H1 (cell line): ENCODE data around the gene ATG2B. TPM values are rescaled to one million over a fixed set of nuclear protein-coding genes. Genes with fewer than 3 reads are reported as not detected.

Source experiments
- CTCF ChIA-PET: fragments of 300-600 bp; sonication (Branson Sonifier 250); formaldehyde crosslinking; loops from one replicate; lab custom pipeline; 2021; ENCODE audit not compliant: partially characterized antibody; lab: Charles Lee
- POLR2A ChIA-PET: fragments of 300-600 bp; sonication (Branson Sonifier 250); formaldehyde crosslinking; loops from one replicate; lab custom pipeline; 2021; ENCODE audit warnings: inconsistent platforms; ENCODE audit not compliant: partially characterized antibody; lab: Charles Lee
- DNase-seq, 2 experiments: peaks; one replicate each; pipeline versions ENCODE4 v3.0.0 to v3.0.0-alpha.2; 2010 to 2022; ENCODE audit warnings: low spot score in 2 of 2, low read depth in 1 of 2, mixed read lengths in 1 of 2
- FAIRE-seq: peaks from 2 replicates; lab custom pipeline; 2011; peaks lifted over from hg19 to GRCh38; lab: Jason Lieb, UNC
- H2AFZ ChIP-seq: 2 replicates; pipeline ENCODE4 v1.8.1; 2012; ENCODE audit warnings: low read length, inconsistent platforms
- H2AK5ac ChIP-seq: 2 replicates; pipeline ENCODE4 v1.6.1; 2013; ENCODE audit warnings: low read depth, low read length
- H2BK120ac ChIP-seq: replicated peaks from 2 replicates; pipeline ENCODE3; 2013; ENCODE audit warnings: low read depth, low read length, inconsistent platforms
- H2BK12ac ChIP-seq: 2 replicates; pipeline ENCODE4 v1.6.1; 2013; ENCODE audit warnings: low read depth, low read length
- H2BK15ac ChIP-seq: 2 replicates; pipeline ENCODE4 v1.6.1; 2013; ENCODE audit warnings: low read length
- H2BK20ac ChIP-seq: 2 replicates; pipeline ENCODE4 v1.6.1; 2013; ENCODE audit warnings: low read length
- H2BK5ac ChIP-seq: 2 replicates; pipeline ENCODE4 v1.6.1; 2013; ENCODE audit warnings: low read depth, low read length
- H3K14ac ChIP-seq: 2 replicates; pipeline ENCODE4 v1.6.1; 2013; ENCODE audit warnings: inconsistent platforms; ENCODE audit not compliant: insufficient read length
- H3K18ac ChIP-seq: 2 replicates; pipeline ENCODE4 v1.6.1; 2013; ENCODE audit warnings: low read length; ENCODE audit errors: extremely low read depth
- H3K23ac ChIP-seq: 2 replicates; pipeline ENCODE4 v1.6.1; 2013; ENCODE audit warnings: inconsistent platforms; ENCODE audit not compliant: insufficient read length
- H3K23me2 ChIP-seq: 2 replicates; pipeline ENCODE4 v1.6.1; 2013; ENCODE audit warnings: low read depth, low read length
- H3K27ac ChIP-seq: 2 replicates; pipeline ENCODE4 v1.6.1; 2011; ENCODE audit warnings: low read depth, low read length, inconsistent platforms
- H3K27me3 ChIP-seq, 4 experiments: replicated peaks in 1 of 4; 1 replicate in 1 of 4; 2 replicates in 3 of 4; pipeline versions ENCODE4 v1.6.1 to v1.8.1; 2011 to 2013; ENCODE audit warnings: low read length in 3 of 4, mild to moderate bottlenecking in 3 of 4, inconsistent platforms in 2 of 4, mixed read lengths in 2 of 4, moderate library complexity in 1 of 4; ENCODE audit not compliant: control insufficient read depth in 3 of 4, insufficient read depth in 3 of 4; ENCODE audit errors: extremely low read depth in 1 of 4
- H3K36me3 ChIP-seq, 4 experiments: 2 replicates each; pipeline versions ENCODE4 v1.6.1 to v1.8.1; 2011 to 2013; ENCODE audit warnings: mild to moderate bottlenecking in 4 of 4, low read length in 3 of 4, moderate library complexity in 2 of 4, control low read depth in 1 of 4, inconsistent platforms in 1 of 4; ENCODE audit not compliant: insufficient read depth in 4 of 4, control insufficient read depth in 2 of 4
- H3K4ac ChIP-seq: replicated peaks from 2 replicates; pipeline ENCODE3; 2013; ENCODE audit warnings: low read length, low read depth, mixed read lengths, inconsistent platforms; ENCODE audit not compliant: insufficient read length
- H3K4me1 ChIP-seq, 4 experiments: replicated peaks in 1 of 4; 1 replicate in 1 of 4; 2 replicates in 3 of 4; pipeline versions ENCODE4 v1.6.1 to v1.8.1; 2011 to 2013; ENCODE audit warnings: low read length in 3 of 4, inconsistent platforms in 2 of 4, mixed read lengths in 1 of 4; ENCODE audit not compliant: insufficient read depth in 4 of 4, control insufficient read depth in 3 of 4
- H3K4me2 ChIP-seq, 2 experiments: 2 replicates each; pipeline versions ENCODE4 v1.6.1 to v1.8.1; 2011 to 2013; ENCODE audit warnings: low read depth in 2 of 2, low read length in 2 of 2, control low read depth in 1 of 2, inconsistent platforms in 1 of 2, mild to moderate bottlenecking in 1 of 2; ENCODE audit not compliant: insufficient read depth in 1 of 2
- H3K4me3 ChIP-seq, 4 experiments: fragments of 200-600, 300-600 bp in 1 of 4; sonication (generic), shearing (Covaris generic), sonication (Bioruptor Twin) in 1 of 4; 2 replicates each; pipeline versions ENCODE4 v1.5.1 to v1.8.1; 2011 to 2016; ENCODE audit warnings: low read length in 4 of 4, low read depth in 3 of 4, control low read depth in 2 of 4, inconsistent platforms in 2 of 4, mild to moderate bottlenecking in 2 of 4, mixed read lengths in 1 of 4, moderate library complexity in 1 of 4; ENCODE audit not compliant: insufficient read depth in 2 of 4; ENCODE audit errors: extremely low read depth in 1 of 4
- H3K56ac ChIP-seq: replicated peaks from 2 replicates; pipeline ENCODE3; 2013; ENCODE audit warnings: low read depth, mild to moderate bottlenecking, mixed read lengths, low read length, inconsistent platforms; ENCODE audit not compliant: insufficient read length
- H3K79me1 ChIP-seq: 2 replicates; pipeline ENCODE4 v1.6.1; 2013; ENCODE audit warnings: low read depth, low read length, control low read depth
- H3K79me2 ChIP-seq, 2 experiments: 2 replicates each; pipeline versions ENCODE4 v1.6.1 to v1.8.1; 2012 to 2013; ENCODE audit warnings: low read length in 2 of 2, mild to moderate bottlenecking in 2 of 2, inconsistent platforms in 1 of 2; ENCODE audit not compliant: insufficient read depth in 2 of 2, control insufficient read depth in 1 of 2
- H3K9ac ChIP-seq, 4 experiments: replicated peaks in 1 of 4; 1 replicate in 1 of 4; 2 replicates in 3 of 4; pipeline versions ENCODE4 v1.6.1 to v1.8.1; 2011 to 2013; ENCODE audit warnings: low read depth in 3 of 4, low read length in 3 of 4, control low read depth in 2 of 4, mild to moderate bottlenecking in 2 of 4, moderate library complexity in 2 of 4, inconsistent platforms in 1 of 4; ENCODE audit errors: extremely low read depth in 1 of 4
- H3K9me3 ChIP-seq, 2 experiments: 2 replicates each; pipeline versions ENCODE4 v1.6.1 to v1.8.1; 2012 to 2013; ENCODE audit warnings: mild to moderate bottlenecking in 2 of 2, moderate library complexity in 2 of 2, control low read depth in 1 of 2, inconsistent platforms in 1 of 2, low read depth in 1 of 2, low read length in 1 of 2, mixed read lengths in 1 of 2; ENCODE audit not compliant: insufficient read depth in 2 of 2
- H4K20me1 ChIP-seq, 2 experiments: replicated peaks in 1 of 2; 2 replicates each; pipeline versions ENCODE3 to v1.8.1; 2011 to 2013; ENCODE audit warnings: inconsistent platforms in 2 of 2, low read length in 2 of 2, mild to moderate bottlenecking in 1 of 2; ENCODE audit not compliant: insufficient read depth in 2 of 2, control insufficient read depth in 1 of 2
- H4K5ac ChIP-seq: 2 replicates; pipeline ENCODE4 v1.6.1; 2013; ENCODE audit warnings: low read length, low read depth, mixed read lengths, inconsistent platforms; ENCODE audit not compliant: insufficient read length
- H4K8ac ChIP-seq: 2 replicates; pipeline ENCODE4 v1.8.0; 2013; ENCODE audit warnings: mild to moderate bottlenecking, moderate library complexity, low read length, inconsistent platforms; ENCODE audit not compliant: insufficient read depth; ENCODE audit errors: extremely low read depth
- H4K91ac ChIP-seq: replicated peaks from 2 replicates; pipeline ENCODE3; 2013; ENCODE audit warnings: low read length, mixed read lengths, inconsistent platforms; ENCODE audit not compliant: insufficient read length
- WGBS, 2 experiments: shearing (Covaris generic) in 1 of 2; methylation state at CpG; one replicate each; pipeline versions ENCODE4 v1.1.6 to v1.1.7; 2013 to 2015; ENCODE audit warnings: low lambda C conversion rate in 2 of 2, mixed read lengths in 2 of 2, inconsistent platforms in 1 of 2, low coverage in 1 of 2, missing lambda C conversion rate in 1 of 2; ENCODE audit not compliant: insufficient replicate concordance in 2 of 2, insufficient coverage in 1 of 2, insufficient read length in 1 of 2; ENCODE audit errors: extremely low coverage in 1 of 2, missing lambda C conversion rate in 1 of 2; 5-methylcytosine and 5-hydroxymethylcytosine counted together
- polyA plus RNA-seq, 7 experiments: library from polyadenylated mRNA; depleted of rRNA in 3 of 7; stranded (reverse) in 5 of 7; unstranded in 2 of 7; fragments of >200 nt in 5 of 7; fragments of 200-250 nt in 2 of 7; gene quantifications; 1 replicate in 5 of 7; 2 replicates in 1 of 7; 4 replicates in 1 of 7; pipeline versions ENCODE4 v1.2.1 to v1.2.3, GENCODE V29; 2011 to 2013; ENCODE audit warnings: missing spikeins in 2 of 7, mixed read lengths in 2 of 7
- total RNA-seq: library from RNA; stranded (reverse); fragmentation: NEBNext Ultra II Directional; extraction: Animal tissue kit (Norgen Biotek cat#: 25700); gene quantifications from 2 replicates; pipeline ENCODE4 v1.2.1, GENCODE V29; 2021
- TF ChIP-seq, protein P1 (sequence below): IDR thresholded peaks from 2 replicates; pipeline ENCODE4 v1.6.1; 2012; ENCODE audit warnings: inconsistent platforms

ATG2B gene
- total and polyA plus RNA-seq, 2 of the 8 experiments (the other 6 are each of a cell fraction or from before 2014, with no cell fraction given) = 4.6 to 14.4 TPM

DNA sequence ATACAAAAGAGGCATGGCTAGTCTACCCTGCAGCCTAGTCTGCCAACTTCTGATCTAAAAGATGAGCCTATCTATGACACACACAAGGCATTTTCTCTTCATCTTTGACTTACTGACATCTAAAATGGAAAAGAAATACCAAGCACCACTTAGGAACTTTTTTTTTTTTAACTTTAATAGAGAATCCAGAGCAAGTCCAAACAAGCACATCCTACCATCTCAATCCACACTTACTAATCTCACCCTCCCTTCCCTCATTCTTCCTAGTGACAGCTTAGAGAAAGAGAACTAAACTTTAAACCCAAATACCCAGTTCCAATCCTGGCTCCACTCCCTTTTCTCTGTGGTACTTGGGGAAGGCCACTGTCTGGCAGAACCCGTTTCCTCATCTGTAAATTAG, 75.3 kb downstream of the ATG2B start:
- Histone ChIP-seq H3K4me2 (no peak overlapping the region), H3K23me2 (no peaks in the 10 kb centered on the region; the same call in 1 of the 2 replicates), H3K27ac (no peak overlapping the region), H2BK20ac (no peak overlapping the region), H4K8ac (no peak overlapping the region), H4K5ac (no peak overlapping the region), H2AK5ac (no peak overlapping the region), H3K4ac (no peak overlapping the region), H3K9me3 (no peaks in the 10 kb centered on the region), H2BK5ac (no peak overlapping the region), H3K23ac (no peak overlapping the region), H4K20me1 (no peaks in the 10 kb centered on the region), H3K27me3 (no peaks in the 10 kb centered on the region), H3K79me1 (no peaks in the 10 kb centered on the region), H2BK12ac (no peak overlapping the region), H2BK15ac (no peak overlapping the region), H3K36me3 (peaks cover 2 to 26% (median 10%) of the 10 kb centered on the region in 4 experiments; a peak in 6 of 8 replicates), H4K91ac (no peak overlapping the region), H3K56ac (no peak overlapping the region), H2BK120ac (no peak overlapping the region), H3K9ac (no peak overlapping the region), H3K14ac (no peak overlapping the region), H2AFZ (no peak overlapping the region), H3K18ac (no peak overlapping the region), H3K4me1 (no peaks in the 10 kb centered on the region), H3K79me2 (no peaks in the 10 kb centered on the region), H3K4me3 (no peak overlapping the region)
- ChIA-PET POLR2A (no interaction called here), CTCF (interaction anchor here (0.6 to 1.2 kb wide), 4 partner anchors 12 to 215 kb away, joined by 3 to 4 read pairs (median 4); no protein-coding TSS in a partner anchor)
- TF ChIP-seq, protein P1, sequence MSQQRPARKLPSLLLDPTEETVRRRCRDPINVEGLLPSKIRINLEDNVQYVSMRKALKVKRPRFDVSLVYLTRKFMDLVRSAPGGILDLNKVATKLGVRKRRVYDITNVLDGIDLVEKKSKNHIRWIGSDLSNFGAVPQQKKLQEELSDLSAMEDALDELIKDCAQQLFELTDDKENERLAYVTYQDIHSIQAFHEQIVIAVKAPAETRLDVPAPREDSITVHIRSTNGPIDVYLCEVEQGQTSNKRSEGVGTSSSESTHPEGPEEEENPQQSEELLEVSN = no peak
- no peak for DNase-seq
- 100% methylated on average over 1 of the region's 1 CpG; no CpG with 5 or more reads in 1 of the 2 experiments for WGBS, 2 experiments
- FAIRE-seq = no peak
